Left lung (tissue), 10 donors: Measurements from ENCODE around the gene PAFAH2. TPM values are rescaled to one million over a fixed set of nuclear protein-coding genes. Genes with fewer than 3 reads are reported as not detected.

Source experiments
- ATAC-seq: fragments of 200-7000 bp; cut with Tn5 transposase; one replicate; pipeline ENCODE4 v1.9.1; 2020; ENCODE audit warnings: moderate library complexity
- DNase-seq, 4 donors: peaks; one replicate each; pipeline ENCODE4 v3.0.0-alpha.2; 2013 to 2020
- H3K27ac ChIP-seq, 2 donors: fragments of 200-600 bp; sonication (generic) in 1 of 2; one replicate each; pipeline versions ENCODE4 v1.5.0 to v1.8.0; 2020 to 2021
- H3K27me3 ChIP-seq, 2 donors: fragments of 200-600 bp; sonication (generic) in 1 of 2; one replicate each; pipeline versions ENCODE4 v1.5.0 to v1.8.0; 2020 to 2021
- H3K36me3 ChIP-seq, 2 donors: fragments of 200-600 bp; sonication (generic) in 1 of 2; one replicate each; pipeline versions ENCODE4 v1.5.0 to v1.8.0; 2020 to 2021
- H3K4me1 ChIP-seq, 2 donors: fragments of 200-600 bp; one replicate each; pipeline ENCODE4 v1.8.0; 2021
- H3K4me3 ChIP-seq, 2 donors: fragments of 200-600 bp; sonication (generic) in 1 of 2; one replicate each; pipeline versions ENCODE4 v1.5.0 to v1.8.0; 2020 to 2021; ENCODE audit warnings: mild to moderate bottlenecking in 1 of 2
- H3K9me3 ChIP-seq, 2 donors: fragments of 200-600 bp; sonication (generic) in 1 of 2; one replicate each; pipeline versions ENCODE4 v1.5.0 to v1.8.0; 2020 to 2021
- CTCF ChIP-seq, 2 donors: fragments of 200-600 bp; sonication (generic) in 1 of 2; IDR thresholded peaks; one replicate each; pipeline versions ENCODE4 v1.5.0 to v1.8.0; 2021; ENCODE audit warnings: antibody characterized with exemption in 2 of 2
- intact Hi-C, 2 donors: fragments of 100-400 bp; cut with DNase I; formaldehyde crosslinking; loops; one replicate each; pipeline versions ENCODE4 v1.11.2 to v1.14.2; 2022
- polyA plus RNA-seq, 6 donors: library from polyadenylated mRNA; unstranded; fragments of 120-200 nt; gene quantifications; one replicate each; pipeline ENCODE4 v1.2.1, GENCODE V29; 2013; ENCODE audit not compliant: insufficient read length in 6 of 6
- total RNA-seq, 2 donors: library from RNA; stranded (reverse); fragmentation: NEBNext Ultra II Directional; extraction: Animal tissue kit (Norgen Biotek cat#: 25700); gene quantifications; one replicate each; pipeline ENCODE4 v1.2.1, GENCODE V29; 2021
- donor health status: DM: no; HTN: yes; CAD: no.
- donor health status: DM: no; HTN: no; CAD: no.

PAFAH2 gene
- total and polyA plus RNA-seq, 8 donors: 11.7 to 25.2 (median 13.5) TPM

GRCh38 chr1:26041978-26042377 lies 44.1 kb upstream of the PAFAH2 start:
- Histone ChIP-seq H3K27ac (no peak overlapping the region), H3K4me3 (no peak overlapping the region), H3K36me3 (no peaks in the 10 kb centered on the region), H3K27me3 (peaks cover 28 to 81% of the 10 kb centered on the region in 2 donors), H3K4me1 (peaks cover 6 to 14% of the 10 kb centered on the region in 2 donors), H3K9me3 (no peaks in the 10 kb centered on the region)
- intact Hi-C loops: no loop called here
- no peak for TF ChIP-seq CTCF (IDR thresholded peaks at IDR 0.05)
- no peak for ATAC-seq
- no peak for DNase-seq

- ATAC-seq (no peak), DNase-seq (no peak)
- H3K36me3 ChIP-seq: no peaks in the 10 kb centered on the region
- no peak overlapping the region for H3K27ac ChIP-seq
- H3K4me1 ChIP-seq: peaks cover 6 to 13% of the 10 kb centered on the region in 2 donors
- H3K27me3 ChIP-seq: peaks cover 22 to 80% of the 10 kb centered on the region in 2 donors
- no peaks in the 10 kb centered on the region for H3K9me3 ChIP-seq
- intact Hi-C loops: no loop called here
- no peak for TF ChIP-seq CTCF (IDR thresholded peaks at IDR 0.05)
- no peak overlapping the region for H3K4me3 ChIP-seq
Measured at GRCh38 chr1:26041401-26041800, 43.5 kb upstream of the PAFAH2 start.

GRCh38 chr1:26038904-26039303 lies 41.0 kb upstream of the PAFAH2 start:
- no peak overlapping the region for H3K27ac ChIP-seq

GRCh38 chr1:26038477-26038876 lies 40.6 kb upstream of the PAFAH2 start:
- Histone ChIP-seq H3K27me3 (peaks cover 0 to 66% of the 10 kb centered on the region in 2 donors), H3K4me3 (no peak overlapping the region), H3K27ac (no peak overlapping the region), H3K4me1 (peaks cover 0 to 14% of the 10 kb centered on the region in 2 donors), H3K9me3 (no peaks in the 10 kb centered on the region), H3K36me3 (no peaks in the 10 kb centered on the region)
- DNase-seq (no peak), ATAC-seq (no peak)
- TF ChIP-seq CTCF (IDR thresholded peaks at IDR 0.05): no peak
- intact Hi-C loops: loop anchor here in 1 of 2 donors (10.0 kb wide), 1 partner anchor 126 kb away; the partner anchor contains the start of genes C1orf232 and ZNF593

More at GRCh38 chr1:26038904-26039303, 41.0 kb upstream of the PAFAH2 start:
- no peak for TF ChIP-seq CTCF (IDR thresholded peaks at IDR 0.05)
- intact Hi-C loops: loop anchor here in 1 of 2 donors (10.0 kb wide), 1 partner anchor 126 kb away; the partner anchor contains the start of genes C1orf232 and ZNF593
- Histone ChIP-seq H3K4me3 (no peak overlapping the region), H3K9me3 (no peaks in the 10 kb centered on the region), H3K36me3 (no peaks in the 10 kb centered on the region), H3K27me3 (peaks cover 0 to 66% of the 10 kb centered on the region in 2 donors), H3K4me1 (peaks cover 0 to 14% of the 10 kb centered on the region in 2 donors)
- DNase-seq (no peak), ATAC-seq (no peak)

DNA sequence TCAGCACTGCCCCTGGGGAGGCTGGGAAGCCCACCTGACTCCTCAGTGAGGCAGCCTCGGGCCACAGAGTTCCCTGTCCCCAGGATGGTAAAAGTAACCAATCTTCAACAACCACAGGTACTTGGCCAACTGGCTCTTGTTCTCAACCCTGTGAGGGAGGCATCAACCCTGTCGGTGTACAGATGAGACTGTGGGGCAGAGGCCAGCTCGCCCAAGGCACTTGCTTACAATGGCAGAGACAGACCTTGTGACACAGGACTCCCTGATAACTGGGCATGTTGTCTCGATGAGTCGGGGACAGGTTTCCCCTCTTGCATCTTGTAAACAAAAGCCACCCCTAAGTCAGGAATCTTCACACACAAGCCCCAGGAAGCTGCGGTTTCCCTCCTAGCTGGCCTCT lies 40.0 kb upstream of the PAFAH2 start:
- Histone ChIP-seq H3K9me3 (no peaks in the 10 kb centered on the region), H3K36me3 (no peaks in the 10 kb centered on the region), H3K27me3 (peaks cover 0 to 62% of the 10 kb centered on the region in 2 donors), H3K4me1 (peaks cover 0 to 14% of the 10 kb centered on the region in 2 donors), H3K4me3 (no peak overlapping the region), H3K27ac (no peak overlapping the region)
- ATAC-seq (no peak), DNase-seq (no peak)
- no peak for TF ChIP-seq CTCF (IDR thresholded peaks at IDR 0.05)
- intact Hi-C loops: loop anchor here in 1 of 2 donors (10.0 kb wide), 1 partner anchor 127 kb away; the partner anchor contains the start of genes C1orf232 and ZNF593
